Spleen (tissue), 11 donors: Measurements from ENCODE around the gene YARS1. TPM values are rescaled to one million over a fixed set of nuclear protein-coding genes. Genes with fewer than 3 reads are reported as not detected.

Source experiments
- DNase-seq: peaks from one replicate; pipeline ENCODE4 v3.0.0-alpha.2; 2020
- H3K27ac ChIP-seq, 8 donors: fragments of 200-600 bp; sonication (generic) in 7 of 8; 1 replicate in 4 of 8; 2 replicates in 4 of 8; pipeline versions ENCODE4 v1.5.0 to v1.8.0; 2016 to 2021; ENCODE audit warnings: inconsistent platforms in 4 of 8, mild to moderate bottlenecking in 4 of 8, moderate library complexity in 1 of 8
- H3K27me3 ChIP-seq, 7 donors: fragments of 200-600 bp; sonication (generic) in 6 of 7; replicated peaks in 1 of 7; 1 replicate in 4 of 7; 2 replicates in 3 of 7; pipeline versions ENCODE4 v1.5.0 to v1.8.0; 2016 to 2021; ENCODE audit warnings: inconsistent platforms in 3 of 7, mild to moderate bottlenecking in 1 of 7
- H3K36me3 ChIP-seq, 6 donors: fragments of 200-600 bp; sonication (generic) in 5 of 6; 1 replicate in 4 of 6; 2 replicates in 2 of 6; pipeline versions ENCODE4 v1.5.0 to v1.8.0; 2016 to 2021; ENCODE audit warnings: inconsistent platforms in 2 of 6
- H3K4me1 ChIP-seq, 6 donors: fragments of 200-600 bp; sonication (generic) in 5 of 6; 1 replicate in 3 of 6; 2 replicates in 3 of 6; pipeline versions ENCODE4 v1.5.0 to v1.8.0; 2016 to 2021; ENCODE audit warnings: inconsistent platforms in 3 of 6
- H3K4me3 ChIP-seq, 8 donors: fragments of 200-600 bp; sonication (generic) in 7 of 8; 1 replicate in 4 of 8; 2 replicates in 4 of 8; pipeline versions ENCODE4 v1.5.0 to v1.8.0; 2016 to 2021; ENCODE audit warnings: inconsistent platforms in 4 of 8, mild to moderate bottlenecking in 4 of 8, moderate library complexity in 2 of 8
- H3K9me3 ChIP-seq, 8 donors: fragments of 200-600 bp; sonication (generic) in 7 of 8; 1 replicate in 4 of 8; 2 replicates in 4 of 8; pipeline versions ENCODE4 v1.5.0 to v1.8.0; 2016 to 2021; ENCODE audit warnings: inconsistent platforms in 4 of 8
- POLR2A ChIP-seq, 3 donors: fragments of 450-650 bp; IDR thresholded peaks; one replicate each; pipeline ENCODE4 v1.5.1; 2017; ENCODE audit warnings: antibody characterized with exemption in 3 of 3, mild to moderate bottlenecking in 1 of 3
- POLR2AphosphoS5 ChIP-seq, 3 donors: sonication (generic); formaldehyde crosslinking; IDR thresholded peaks; one replicate each; pipeline ENCODE4 v1.5.1; 2017; ENCODE audit warnings: antibody characterized with exemption in 3 of 3
- WGBS, 5 donors: extraction: QIAGEN DNeasy Blood & Tissue Kit in 3 of 5; methylation state at CpG; one replicate each; pipeline versions ENCODE4 v1.1.5 to v1.1.7; 2013 to 2018; 5-methylcytosine and 5-hydroxymethylcytosine counted together
- intact Hi-C: fragments of 100-400 bp; cut with DNase I; formaldehyde crosslinking; loops from one replicate; pipeline ENCODE4 v1.15.0; 2023; ENCODE audit warnings: low total_unique reads
- polyA plus RNA-seq, 3 donors: library from polyadenylated mRNA; stranded (reverse); fragments of 200-250 nt; gene quantifications; one replicate each; pipeline ENCODE4 v1.2.1, GENCODE V29; 2013
- total RNA-seq, 7 donors: library from RNA; depleted of rRNA in 3 of 7; stranded (reverse); fragments of >200 nt in 3 of 7; fragmentation: NEBNext Ultra II Directional in 4 of 7; extraction: Animal tissue kit (Norgen Biotek cat#: 25700) in 4 of 7; gene quantifications; one replicate each; pipeline versions ENCODE4 v1.1.0 to v1.2.1, GENCODE V29; 2016 to 2021
- TF ChIP-seq, protein P1 (sequence below), 11 experiments: fragments of 200-600 bp in 7 of 11; fragments of 450-650 bp in 4 of 11; sonication (generic) in 4 of 11; IDR thresholded peaks in 8 of 11; conservative IDR thresholded peaks in 3 of 11; 1 replicate in 7 of 11; 2 replicates in 4 of 11; pipeline versions ENCODE4 v1.4.0 to v1.8.0; 2016 to 2021; ENCODE audit warnings: antibody characterized with exemption in 11 of 11, inconsistent platforms in 4 of 11, mild to moderate bottlenecking in 1 of 11
- donor health status: healthy with polysubstance abuse.
- donor health status: DM: no; HTN: no; CAD: no; lungs with moderate emphysema.
- donor health status: DM: no; HTN: no; CAD: no.
- donor health status: Bipolar disorder and iron deficiency.
- donor health status: healthy.
- donor health status: DM: no; HTN: no; CAD: no.
- donor health status: DM: yes; HTN: yes; CAD: no.

The YARS1 gene
- total and polyA plus RNA-seq, 10 donors: 25.7 to 112 (median 52.1) TPM

- intact Hi-C loops: no loop called here
- Histone ChIP-seq H3K4me1 (peaks cover 0 to 7% (median 3%) of the 10 kb centered on the region in 6 donors), H3K27me3 (no peaks in the 10 kb centered on the region), H3K27ac (no peak overlapping the region), H3K36me3 (peaks cover 0 to under 1% (median 0%) of the 10 kb centered on the region in 6 donors), H3K9me3 (no peaks in the 10 kb centered on the region), H3K4me3 (no peak overlapping the region)
- whole genome bisulfite sequencing, 5 donors: 85 to 90% (median 89%) methylated on average over 16 of the region's 16 CpGs
- TF ChIP-seq POLR2A (IDR thresholded peaks at IDR 0.05) (no peak), POLR2AphosphoS5 (IDR thresholded peaks at IDR 0.05) (no peak)
- peak; percentile 43 for DNase-seq
Observed at GRCh38 chr1:32768110-32768850, 48.9 kb downstream of the YARS1 start.

GRCh38 chr1:32767641-32768040, 49.5 kb downstream of the YARS1 start:
- no peaks in the 10 kb centered on the region for H3K36me3 ChIP-seq
- no peaks in the 10 kb centered on the region for H3K27me3 ChIP-seq
- DNase-seq: no peak
- H3K27ac ChIP-seq: no peak overlapping the region
- H3K4me1 ChIP-seq: peaks cover 0 to under 1% (median 0%) of the 10 kb centered on the region in 6 donors
- WGBS, 5 donors: 46 to 66% (median 57%) methylated on average over 5 of the region's 5 CpGs
- no peaks in the 10 kb centered on the region for H3K9me3 ChIP-seq
- H3K4me3 ChIP-seq: no peak overlapping the region
- TF ChIP-seq POLR2AphosphoS5 (IDR thresholded peaks at IDR 0.05) (no peak), POLR2A (IDR thresholded peaks at IDR 0.05) (no peak)
- TF ChIP-seq, protein P1, sequence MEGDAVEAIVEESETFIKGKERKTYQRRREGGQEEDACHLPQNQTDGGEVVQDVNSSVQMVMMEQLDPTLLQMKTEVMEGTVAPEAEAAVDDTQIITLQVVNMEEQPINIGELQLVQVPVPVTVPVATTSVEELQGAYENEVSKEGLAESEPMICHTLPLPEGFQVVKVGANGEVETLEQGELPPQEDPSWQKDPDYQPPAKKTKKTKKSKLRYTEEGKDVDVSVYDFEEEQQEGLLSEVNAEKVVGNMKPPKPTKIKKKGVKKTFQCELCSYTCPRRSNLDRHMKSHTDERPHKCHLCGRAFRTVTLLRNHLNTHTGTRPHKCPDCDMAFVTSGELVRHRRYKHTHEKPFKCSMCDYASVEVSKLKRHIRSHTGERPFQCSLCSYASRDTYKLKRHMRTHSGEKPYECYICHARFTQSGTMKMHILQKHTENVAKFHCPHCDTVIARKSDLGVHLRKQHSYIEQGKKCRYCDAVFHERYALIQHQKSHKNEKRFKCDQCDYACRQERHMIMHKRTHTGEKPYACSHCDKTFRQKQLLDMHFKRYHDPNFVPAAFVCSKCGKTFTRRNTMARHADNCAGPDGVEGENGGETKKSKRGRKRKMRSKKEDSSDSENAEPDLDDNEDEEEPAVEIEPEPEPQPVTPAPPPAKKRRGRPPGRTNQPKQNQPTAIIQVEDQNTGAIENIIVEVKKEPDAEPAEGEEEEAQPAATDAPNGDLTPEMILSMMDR (IDR thresholded peaks at IDR 0.05 in 8 of 11, conservative IDR thresholded peaks at IDR 0.05 in 3 of 11): no peak
- intact Hi-C loops: no loop called here

- H3K4me3 ChIP-seq: no peak overlapping the region
- 73 to 88% (median 85%) methylated on average over 8 of the region's 8 CpGs for WGBS, 5 donors
- H3K36me3 ChIP-seq: no peaks in the 10 kb centered on the region
- no peak for DNase-seq
- H3K4me1 ChIP-seq: no peaks in the 10 kb centered on the region
- TF ChIP-seq, protein P1 (IDR thresholded peaks at IDR 0.05 in 8 of 11, conservative IDR thresholded peaks at IDR 0.05 in 3 of 11): no peak
- TF ChIP-seq POLR2A (IDR thresholded peaks at IDR 0.05) (no peak), POLR2AphosphoS5 (IDR thresholded peaks at IDR 0.05) (no peak)
- H3K9me3 ChIP-seq: no peaks in the 10 kb centered on the region
- H3K27me3 ChIP-seq: no peaks in the 10 kb centered on the region
- H3K27ac ChIP-seq: no peak overlapping the region
- intact Hi-C loops: no loop called here
Observed at GRCh38 chr1:32767156-32767555, 50.0 kb downstream of the YARS1 start.

- intact Hi-C loops: no loop called here
- Histone ChIP-seq H3K4me1 (no peaks in the 10 kb centered on the region), H3K9me3 (no peaks in the 10 kb centered on the region), H3K4me3 (no peak overlapping the region), H3K27ac (no peak overlapping the region), H3K36me3 (no peaks in the 10 kb centered on the region), H3K27me3 (no peaks in the 10 kb centered on the region)
- WGBS, 5 donors: 70 to 79% (median 74%) methylated on average over 7 of the region's 7 CpGs
- no peak for DNase-seq
- no peak for TF ChIP-seq POLR2AphosphoS5 (IDR thresholded peaks at IDR 0.05)
- TF ChIP-seq, protein P1 (IDR thresholded peaks at IDR 0.05 in 8 of 11, conservative IDR thresholded peaks at IDR 0.05 in 3 of 11): no peak
Observed at GRCh38 chr1:32766328-32766972, 50.7 kb downstream of the YARS1 start.
